H9 (cell line): ENCODE results near the gene DYRK4. TPM values are rescaled to one million over a fixed set of nuclear protein-coding genes. Genes with fewer than 3 reads are reported as not detected.

Source experiments
- DNase-seq: peaks from one replicate; pipeline ENCODE4 v3.0.0-alpha.2; 2017
- H2AFZ ChIP-seq: one replicate; pipeline ENCODE4 v1.6.1; 2013; ENCODE audit warnings: mild to moderate bottlenecking, low read length, control low read depth, moderate library complexity
- H2AK5ac ChIP-seq: 2 replicates; pipeline ENCODE4 v1.6.1; 2013; ENCODE audit warnings: low read length, control low read depth, mixed read lengths; ENCODE audit not compliant: insufficient read length
- H2BK120ac ChIP-seq: one replicate; pipeline ENCODE4 v1.6.1; 2013; ENCODE audit warnings: low read depth, mild to moderate bottlenecking, low read length, control low read depth, inconsistent platforms; ENCODE audit not compliant: poor library complexity, severe bottlenecking
- H2BK12ac ChIP-seq: 2 replicates; pipeline ENCODE4 v1.6.1; 2013; ENCODE audit warnings: low read length, control low read depth, mixed read lengths, low read depth; ENCODE audit not compliant: insufficient read length
- H2BK15ac ChIP-seq: 2 replicates; pipeline ENCODE4 v1.6.1; 2013; ENCODE audit warnings: low read depth, low read length, control low read depth
- H2BK20ac ChIP-seq: one replicate; pipeline ENCODE4 v1.6.1; 2013; ENCODE audit warnings: low read depth, mild to moderate bottlenecking, low read length, control low read depth, inconsistent platforms; ENCODE audit not compliant: poor library complexity, severe bottlenecking
- H2BK5ac ChIP-seq: 2 replicates; pipeline ENCODE4 v1.6.1; 2013; ENCODE audit warnings: low read length, control low read depth, mixed read lengths; ENCODE audit not compliant: insufficient read length
- H3K14ac ChIP-seq: 2 replicates; pipeline ENCODE4 v1.6.1; 2013; ENCODE audit warnings: low read length, control low read depth; ENCODE audit not compliant: insufficient read depth
- H3K18ac ChIP-seq: 2 replicates; pipeline ENCODE4 v1.6.1; 2013; ENCODE audit warnings: low read depth, mild to moderate bottlenecking, mixed read lengths, low read length, control low read depth; ENCODE audit not compliant: insufficient read length
- H3K23ac ChIP-seq: 2 replicates; pipeline ENCODE4 v1.6.1; 2013; ENCODE audit warnings: low read length, control low read depth, mixed read lengths, low read depth; ENCODE audit not compliant: insufficient read length
- H3K23me2 ChIP-seq: 2 replicates; pipeline ENCODE4 v1.6.1; 2013; ENCODE audit warnings: low read depth, mild to moderate bottlenecking, mixed read lengths, low read length, control low read depth; ENCODE audit not compliant: insufficient read length, poor library complexity, severe bottlenecking
- H3K27ac ChIP-seq: 2 replicates; pipeline ENCODE4 v1.5.1; 2013; ENCODE audit warnings: low read length, control low read depth, mixed read lengths, low read depth; ENCODE audit not compliant: insufficient read length
- H3K27me3 ChIP-seq: 2 replicates; pipeline ENCODE4 v1.6.1; 2013; ENCODE audit warnings: low read length, control low read depth, inconsistent platforms; ENCODE audit not compliant: insufficient read depth
- H3K4ac ChIP-seq: 2 replicates; pipeline ENCODE4 v1.6.1; 2013; ENCODE audit warnings: low read depth, mild to moderate bottlenecking, control low read depth, inconsistent platforms, low read length, moderate library complexity
- H3K4me1 ChIP-seq: 2 replicates; pipeline ENCODE4 v1.6.1; 2013; ENCODE audit warnings: low read length, control low read depth, inconsistent platforms; ENCODE audit not compliant: insufficient read depth
- H3K4me2 ChIP-seq: 2 replicates; pipeline ENCODE4 v1.6.1; 2013; ENCODE audit warnings: low read length, control low read depth, mixed read lengths; ENCODE audit not compliant: insufficient read length, insufficient read depth
- H3K56ac ChIP-seq: 2 replicates; pipeline ENCODE4 v1.6.1; 2013; ENCODE audit warnings: low read depth, mild to moderate bottlenecking, mixed read lengths, low read length, control low read depth; ENCODE audit not compliant: insufficient read length
- H3K79me1 ChIP-seq: 2 replicates; pipeline ENCODE4 v1.6.1; 2013; ENCODE audit warnings: low read depth, mild to moderate bottlenecking, moderate library complexity, low read length, control low read depth, inconsistent platforms; ENCODE audit not compliant: insufficient read depth, poor library complexity, severe bottlenecking
- H3K79me2 ChIP-seq: 2 replicates; pipeline ENCODE4 v1.6.1; 2013; ENCODE audit warnings: low read length, control low read depth, inconsistent platforms; ENCODE audit not compliant: insufficient read depth
- H3K9ac ChIP-seq: 2 replicates; pipeline ENCODE4 v1.6.1; 2013; ENCODE audit warnings: low read length, control low read depth, mixed read lengths; ENCODE audit not compliant: insufficient read length; ENCODE audit errors: extremely low read depth
- H3K9me3 ChIP-seq: one replicate; pipeline ENCODE4 v1.6.1; 2013; ENCODE audit warnings: low read depth, low read length, inconsistent platforms; ENCODE audit not compliant: control insufficient read depth
- H3T11ph ChIP-seq: one replicate; pipeline ENCODE4 v1.6.1; 2013; ENCODE audit warnings: mild to moderate bottlenecking, low read length, control low read depth, inconsistent platforms
- H4K20me1 ChIP-seq: one replicate; pipeline ENCODE4 v1.6.1; 2013; ENCODE audit not compliant: control insufficient read depth, insufficient read length, insufficient read depth
- H4K5ac ChIP-seq: 2 replicates; pipeline ENCODE4 v1.6.1; 2013; ENCODE audit warnings: low read depth, mild to moderate bottlenecking, mixed read lengths, low read length, control low read depth; ENCODE audit not compliant: insufficient read length
- H4K8ac ChIP-seq: replicated peaks from 2 replicates; pipeline ENCODE4 v1.6.1; 2013; ENCODE audit warnings: low read length, control low read depth, mixed read lengths, low read depth; ENCODE audit not compliant: insufficient read length
- H4K91ac ChIP-seq: 2 replicates; pipeline ENCODE4 v1.6.1; 2013; ENCODE audit warnings: low read depth, mild to moderate bottlenecking, moderate library complexity, mixed read lengths, low read length, control low read depth; ENCODE audit not compliant: insufficient read length
- H3K27ac Mint-ChIP-seq, 3 experiments: 2 replicates in 2 of 3; 3 replicates in 1 of 3; pipeline ENCODE4 v1.8.0; 2020 to 2021; ENCODE audit warnings: mixed read lengths in 3 of 3, mild to moderate bottlenecking in 1 of 3, moderate library complexity in 1 of 3
- H3K27me3 Mint-ChIP-seq: 2 replicates; pipeline ENCODE4 v1.8.0; 2021; ENCODE audit warnings: low read depth, mild to moderate bottlenecking, moderate library complexity, mixed read lengths
- H3K36me3 Mint-ChIP-seq, 3 experiments: 2 replicates in 2 of 3; 3 replicates in 1 of 3; pipeline ENCODE4 v1.8.0; 2020 to 2021; ENCODE audit warnings: low read depth in 3 of 3, mixed read lengths in 3 of 3; ENCODE audit not compliant: insufficient read depth in 1 of 3
- H3K4me1 Mint-ChIP-seq, 2 experiments: 2 replicates each; pipeline ENCODE4 v1.8.0; 2020; ENCODE audit warnings: mixed read lengths in 2 of 2
- H3K4me3 Mint-ChIP-seq, 2 experiments: 2 replicates in 1 of 2; 3 replicates in 1 of 2; pipeline ENCODE4 v1.8.0; 2020 to 2021; ENCODE audit warnings: mild to moderate bottlenecking in 2 of 2, mixed read lengths in 2 of 2, moderate library complexity in 1 of 2
- H3K9me3 Mint-ChIP-seq, 2 experiments: 2 replicates in 1 of 2; 3 replicates in 1 of 2; pipeline ENCODE4 v1.8.0; 2020; ENCODE audit warnings: mild to moderate bottlenecking in 2 of 2, mixed read lengths in 2 of 2, moderate library complexity in 1 of 2
- WGBS: extraction: QIAGEN DNeasy Blood & Tissue Kit; methylation state at CpG from one replicate; pipeline ENCODE4 v1.1.7; 2013; ENCODE audit warnings: missing lambda C conversion rate, low lambda C conversion rate, mixed read lengths; ENCODE audit not compliant: insufficient read length; ENCODE audit errors: extremely low coverage; 5-methylcytosine and 5-hydroxymethylcytosine counted together
- total RNA-seq: library from RNA; stranded (reverse); gene quantifications from 2 replicates; pipeline ENCODE4 v1.2.1, GENCODE V29; 2021
- TF ChIP-seq, protein P1 (sequence below): fragments of 200-600 bp; sonication (generic); conservative IDR thresholded peaks from 3 replicates; pipeline ENCODE4 v1.8.0; 2021; ENCODE audit warnings: antibody characterized with exemption, mild to moderate bottlenecking

The DYRK4 gene
- total RNA-seq, 1 experiment from 2014 or later: 15.5 TPM

DNA sequence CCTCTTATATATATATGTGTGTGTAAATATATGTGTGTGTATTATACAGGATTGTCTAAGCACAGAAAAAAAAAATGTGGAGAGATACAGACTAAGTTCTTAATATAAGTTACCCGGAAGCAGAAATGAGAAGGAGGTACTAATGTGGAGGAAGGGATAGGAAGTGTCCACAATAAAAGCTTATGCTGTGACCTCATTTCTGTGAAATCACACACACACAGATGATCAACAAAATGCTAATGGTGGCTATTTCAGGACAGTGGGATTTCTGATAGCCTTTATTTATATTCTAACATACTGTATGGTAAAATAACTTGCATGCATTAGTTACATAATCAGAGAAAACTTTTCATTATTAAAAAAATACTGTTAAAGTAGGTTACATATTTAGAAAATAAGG lies 31.8 kb upstream of the DYRK4 start:
- H3K4me1 Mint-ChIP-seq: no peaks in the 10 kb centered on the region
- Histone ChIP-seq H3K4ac (no peak overlapping the region), H3K27me3 (no peaks in the 10 kb centered on the region), H3K23me2 (no peaks in the 10 kb centered on the region), H2AK5ac (no peak overlapping the region), H3K18ac (no peak overlapping the region), H4K8ac (no peak overlapping the region), H2BK15ac (no peak overlapping the region), H3K9ac (no peak overlapping the region), H3K27ac (no peak overlapping the region), H2BK5ac (no peak overlapping the region), H3K4me1 (no peaks in the 10 kb centered on the region), H4K91ac (no peak overlapping the region), H2BK20ac (no peak overlapping the region), H3K14ac (no peak overlapping the region), H3K4me2 (no peak overlapping the region), H3K23ac (no peak overlapping the region), H2BK12ac (no peak overlapping the region), H2BK120ac (no peak overlapping the region), H3K79me1 (no peaks in the 10 kb centered on the region), H4K20me1 (no peaks in the 10 kb centered on the region), H3T11ph (no peak overlapping the region), H3K56ac (no peak overlapping the region), H3K9me3 (no peaks in the 10 kb centered on the region), H4K5ac (no peak overlapping the region), H2AFZ (no peak overlapping the region), H3K79me2 (no peaks in the 10 kb centered on the region)
- peaks cover 0 to 4% (median 0%) of the 10 kb centered on the region in 3 experiments; a peak in 3 of 7 replicates for H3K36me3 Mint-ChIP-seq
- TF ChIP-seq, protein P1, sequence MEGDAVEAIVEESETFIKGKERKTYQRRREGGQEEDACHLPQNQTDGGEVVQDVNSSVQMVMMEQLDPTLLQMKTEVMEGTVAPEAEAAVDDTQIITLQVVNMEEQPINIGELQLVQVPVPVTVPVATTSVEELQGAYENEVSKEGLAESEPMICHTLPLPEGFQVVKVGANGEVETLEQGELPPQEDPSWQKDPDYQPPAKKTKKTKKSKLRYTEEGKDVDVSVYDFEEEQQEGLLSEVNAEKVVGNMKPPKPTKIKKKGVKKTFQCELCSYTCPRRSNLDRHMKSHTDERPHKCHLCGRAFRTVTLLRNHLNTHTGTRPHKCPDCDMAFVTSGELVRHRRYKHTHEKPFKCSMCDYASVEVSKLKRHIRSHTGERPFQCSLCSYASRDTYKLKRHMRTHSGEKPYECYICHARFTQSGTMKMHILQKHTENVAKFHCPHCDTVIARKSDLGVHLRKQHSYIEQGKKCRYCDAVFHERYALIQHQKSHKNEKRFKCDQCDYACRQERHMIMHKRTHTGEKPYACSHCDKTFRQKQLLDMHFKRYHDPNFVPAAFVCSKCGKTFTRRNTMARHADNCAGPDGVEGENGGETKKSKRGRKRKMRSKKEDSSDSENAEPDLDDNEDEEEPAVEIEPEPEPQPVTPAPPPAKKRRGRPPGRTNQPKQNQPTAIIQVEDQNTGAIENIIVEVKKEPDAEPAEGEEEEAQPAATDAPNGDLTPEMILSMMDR: no peak
- no peaks in the 10 kb centered on the region for H3K9me3 Mint-ChIP-seq
- no peak overlapping the region for H3K27ac Mint-ChIP-seq
- no peaks in the 10 kb centered on the region for H3K27me3 Mint-ChIP-seq
- no CpG with 5 or more reads among the region's 1 CpG for WGBS
- DNase-seq: no peak
- H3K4me3 Mint-ChIP-seq: no peak overlapping the region
